ENCODE data around the gene CEP85L. TPM values are rescaled to one million over a fixed set of nuclear protein-coding genes. Genes with fewer than 3 reads are reported as not detected.

Gene CEP85L
- total RNA-seq, 4 donors from 2014 or later, result 2.3 to 7.0 (median 6.6) TPM

DNA sequence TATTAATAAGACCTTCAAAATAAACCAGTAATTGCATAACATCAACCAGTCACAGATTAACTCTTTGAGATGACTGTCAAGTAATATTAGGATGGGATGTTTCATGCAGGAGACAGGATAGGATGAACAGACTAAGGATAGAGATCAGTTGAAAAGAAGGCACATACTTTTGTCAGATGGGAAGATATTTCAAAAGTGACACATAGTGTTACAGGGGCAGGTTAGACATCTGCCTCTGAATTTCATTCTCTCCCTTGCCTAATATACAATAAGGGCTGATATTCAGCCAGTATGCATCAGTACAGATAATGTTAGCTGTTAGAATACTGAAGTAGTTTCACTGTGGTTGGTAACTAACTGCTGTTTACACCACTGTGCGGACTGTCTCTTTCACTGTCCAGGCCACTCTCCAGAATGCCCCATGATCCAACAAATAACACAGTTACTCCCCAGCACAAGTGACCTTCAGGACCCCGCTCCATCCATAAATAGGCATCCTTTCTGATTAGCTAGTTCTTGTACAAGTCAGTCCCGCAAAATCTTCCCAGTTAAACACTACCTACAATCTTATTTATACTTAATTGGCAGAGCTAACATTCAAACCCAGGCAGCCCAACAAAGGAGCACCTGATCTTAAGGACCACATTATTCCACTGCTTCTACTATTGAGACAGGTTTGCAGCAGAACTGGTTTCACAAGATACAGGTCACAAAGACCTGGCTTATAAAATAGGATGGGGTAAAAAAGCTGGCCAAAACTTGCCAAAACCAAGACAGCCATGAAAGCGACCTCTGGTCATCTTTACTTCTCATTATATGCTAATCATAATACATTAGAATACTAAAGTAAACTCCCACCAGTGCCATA, 125.2 kb downstream of the CEP85L start:
- TF ChIP-seq, protein P1, sequence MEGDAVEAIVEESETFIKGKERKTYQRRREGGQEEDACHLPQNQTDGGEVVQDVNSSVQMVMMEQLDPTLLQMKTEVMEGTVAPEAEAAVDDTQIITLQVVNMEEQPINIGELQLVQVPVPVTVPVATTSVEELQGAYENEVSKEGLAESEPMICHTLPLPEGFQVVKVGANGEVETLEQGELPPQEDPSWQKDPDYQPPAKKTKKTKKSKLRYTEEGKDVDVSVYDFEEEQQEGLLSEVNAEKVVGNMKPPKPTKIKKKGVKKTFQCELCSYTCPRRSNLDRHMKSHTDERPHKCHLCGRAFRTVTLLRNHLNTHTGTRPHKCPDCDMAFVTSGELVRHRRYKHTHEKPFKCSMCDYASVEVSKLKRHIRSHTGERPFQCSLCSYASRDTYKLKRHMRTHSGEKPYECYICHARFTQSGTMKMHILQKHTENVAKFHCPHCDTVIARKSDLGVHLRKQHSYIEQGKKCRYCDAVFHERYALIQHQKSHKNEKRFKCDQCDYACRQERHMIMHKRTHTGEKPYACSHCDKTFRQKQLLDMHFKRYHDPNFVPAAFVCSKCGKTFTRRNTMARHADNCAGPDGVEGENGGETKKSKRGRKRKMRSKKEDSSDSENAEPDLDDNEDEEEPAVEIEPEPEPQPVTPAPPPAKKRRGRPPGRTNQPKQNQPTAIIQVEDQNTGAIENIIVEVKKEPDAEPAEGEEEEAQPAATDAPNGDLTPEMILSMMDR (IDR thresholded peaks at IDR 0.05), result no peak
- no peak for TF ChIP-seq POLR2A (IDR thresholded peaks at IDR 0.05)
- 61 to 88% methylated on average over 4 of the region's 4 CpGs for WGBS, 2 donors
- no peak for DNase-seq (ENCODE audit: low spot score in 2 of 2)
- intact Hi-C loops (cut with DNase I; ENCODE audit: low total_unique reads), result no loop called here
- H3K4me3 ChIP-seq (ENCODE audit: low read depth, poor library complexity, severe bottlenecking), result no peak overlapping the region

DNA sequence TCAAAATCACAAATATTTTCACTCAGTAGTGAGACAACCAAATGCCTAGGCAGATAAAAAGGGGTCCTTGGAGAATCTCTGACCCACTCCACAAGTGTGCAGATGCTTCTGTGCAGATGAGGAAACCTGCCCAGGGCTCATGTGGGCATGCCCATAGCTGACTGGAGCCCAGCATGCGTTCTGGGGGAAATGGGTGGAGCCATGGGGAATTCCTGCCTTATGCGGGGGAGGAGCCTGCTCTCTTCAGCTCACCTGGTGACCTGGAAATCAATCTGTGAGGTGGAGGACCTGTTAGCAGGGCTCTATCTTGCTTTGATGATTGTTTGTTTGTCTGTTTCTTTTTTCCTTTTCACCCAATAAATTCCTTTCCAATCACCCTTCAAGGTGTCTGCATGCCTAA, 126.7 kb downstream of the CEP85L start:
- TF ChIP-seq POLR2A (IDR thresholded peaks at IDR 0.05), result no peak
- TF ChIP-seq, protein P1 (IDR thresholded peaks at IDR 0.05), result no peak
- WGBS, 2 donors, result 70 to 72% methylated on average over 2 of the region's 2 CpGs
- intact Hi-C loops (cut with DNase I; ENCODE audit: low total_unique reads), result no loop called here
- no peak overlapping the region for H3K4me3 ChIP-seq (ENCODE audit: low read depth, poor library complexity, severe bottlenecking)
- no peak for DNase-seq (ENCODE audit: low spot score in 2 of 2)

DNA sequence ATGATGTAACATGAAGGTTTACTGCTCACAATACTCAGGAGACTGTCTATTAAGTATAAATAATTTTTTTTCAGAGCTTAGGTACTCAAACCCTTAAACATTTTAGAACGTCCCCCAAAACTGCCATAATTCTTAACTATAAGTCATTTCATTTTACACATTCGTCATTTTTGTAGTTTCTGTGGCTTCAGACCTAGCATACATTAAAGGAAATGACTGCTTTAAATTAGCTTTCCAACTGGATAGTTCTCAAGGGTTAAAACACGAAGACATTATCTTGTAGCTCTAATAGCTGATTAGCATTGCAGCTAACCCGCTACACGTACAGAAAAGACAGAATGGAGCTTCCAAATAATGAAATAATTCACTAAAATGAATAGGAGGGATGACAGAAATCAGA, 128.2 kb downstream of the CEP85L start:
- no peak for TF ChIP-seq POLR2A (IDR thresholded peaks at IDR 0.05)
- TF ChIP-seq, protein P1 (IDR thresholded peaks at IDR 0.05), result no peak
- WGBS, 2 donors, result 93% methylated on average over 5 of the region's 5 CpGs
- DNase-seq (ENCODE audit: low spot score in 2 of 2), result no peak
- H3K4me3 ChIP-seq (ENCODE audit: low read depth, poor library complexity, severe bottlenecking), result no peak overlapping the region
- intact Hi-C loops (cut with DNase I; ENCODE audit: low total_unique reads), result no loop called here

DNA sequence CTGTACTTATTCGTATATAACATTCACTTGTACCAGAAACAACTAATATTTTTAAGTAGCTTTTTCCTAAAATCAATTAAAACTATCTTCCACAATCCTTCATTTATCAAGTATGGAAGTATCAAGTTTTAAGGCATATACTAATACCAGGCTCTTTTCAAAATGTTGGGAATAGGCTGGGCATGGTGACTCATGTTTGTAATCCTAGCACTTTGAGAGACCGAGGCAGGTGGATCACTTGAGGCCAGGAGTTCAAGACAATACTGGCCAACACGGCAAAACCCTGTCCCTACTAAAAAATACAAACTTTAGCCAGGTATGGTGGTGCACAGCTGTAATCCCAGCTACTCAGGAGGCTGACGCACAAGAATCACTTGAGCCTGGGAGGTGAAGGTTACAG, 129.0 kb downstream of the CEP85L start:
- intact Hi-C loops (cut with DNase I; ENCODE audit: low total_unique reads), result no loop called here
- no peak overlapping the region for H3K4me3 ChIP-seq (ENCODE audit: low read depth, poor library complexity, severe bottlenecking)
- TF ChIP-seq, protein P1 (IDR thresholded peaks at IDR 0.05), result no peak
- no peak for TF ChIP-seq POLR2A (IDR thresholded peaks at IDR 0.05)
- WGBS, 2 donors, result 96 to 97% methylated on average over 4 of the region's 4 CpGs
- DNase-seq (ENCODE audit: low spot score in 2 of 2), result no peak

DNA sequence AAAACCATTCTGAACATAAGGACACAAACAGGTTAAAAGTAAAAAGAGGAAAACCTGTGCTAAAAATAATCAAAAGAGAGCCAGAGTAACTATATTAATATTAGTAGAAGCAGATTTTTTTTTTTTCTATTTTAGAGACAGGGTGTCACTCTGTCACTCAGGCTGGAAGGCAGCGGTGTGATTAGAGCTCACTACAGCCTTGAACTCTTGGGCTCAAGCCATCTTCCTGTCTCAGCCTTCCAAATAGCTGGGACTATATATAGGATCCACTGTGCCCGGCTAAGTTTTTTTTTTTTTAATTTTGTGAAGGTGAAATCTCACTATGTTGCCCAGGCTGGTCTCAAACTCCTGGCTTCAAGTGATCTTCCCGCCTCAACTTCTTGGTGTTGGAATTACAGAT, 136.7 kb downstream of the CEP85L start:
- no peak for TF ChIP-seq POLR2A (IDR thresholded peaks at IDR 0.05)
- TF ChIP-seq, protein P1 (IDR thresholded peaks at IDR 0.05), result no peak
- intact Hi-C loops (cut with DNase I; ENCODE audit: low total_unique reads), result no loop called here
- H3K4me3 ChIP-seq (ENCODE audit: low read depth, poor library complexity, severe bottlenecking), result no peak overlapping the region
- no peak for DNase-seq (ENCODE audit: low spot score in 2 of 2)
- WGBS, 2 donors, result 76% methylated on average over 3 of the region's 3 CpGs
